NB4 (cell line): ENCODE data around the gene CSNK1D.

Experiments used
- POLR2A ChIP-seq: IDR thresholded peaks from 2 replicates; pipeline ENCODE4 v1.6.1; 2011; ENCODE audit warnings: mild to moderate bottlenecking; ENCODE audit not compliant: insufficient read length; ENCODE audit errors: extremely low read depth
- TF ChIP-seq, protein P1 (sequence below): IDR thresholded peaks from one replicate; pipeline ENCODE4 v1.5.1; 2012; ENCODE audit warnings: low read depth, low read length

- TF ChIP-seq, protein P1, sequence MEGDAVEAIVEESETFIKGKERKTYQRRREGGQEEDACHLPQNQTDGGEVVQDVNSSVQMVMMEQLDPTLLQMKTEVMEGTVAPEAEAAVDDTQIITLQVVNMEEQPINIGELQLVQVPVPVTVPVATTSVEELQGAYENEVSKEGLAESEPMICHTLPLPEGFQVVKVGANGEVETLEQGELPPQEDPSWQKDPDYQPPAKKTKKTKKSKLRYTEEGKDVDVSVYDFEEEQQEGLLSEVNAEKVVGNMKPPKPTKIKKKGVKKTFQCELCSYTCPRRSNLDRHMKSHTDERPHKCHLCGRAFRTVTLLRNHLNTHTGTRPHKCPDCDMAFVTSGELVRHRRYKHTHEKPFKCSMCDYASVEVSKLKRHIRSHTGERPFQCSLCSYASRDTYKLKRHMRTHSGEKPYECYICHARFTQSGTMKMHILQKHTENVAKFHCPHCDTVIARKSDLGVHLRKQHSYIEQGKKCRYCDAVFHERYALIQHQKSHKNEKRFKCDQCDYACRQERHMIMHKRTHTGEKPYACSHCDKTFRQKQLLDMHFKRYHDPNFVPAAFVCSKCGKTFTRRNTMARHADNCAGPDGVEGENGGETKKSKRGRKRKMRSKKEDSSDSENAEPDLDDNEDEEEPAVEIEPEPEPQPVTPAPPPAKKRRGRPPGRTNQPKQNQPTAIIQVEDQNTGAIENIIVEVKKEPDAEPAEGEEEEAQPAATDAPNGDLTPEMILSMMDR, result no peak
- no peak for TF ChIP-seq POLR2A
Observed at GRCh38 chr17:82302991-82303943, 29.8 kb upstream of the CSNK1D start.
